IMR-90 (cell line): ENCODE data around the gene COX17. TPM values are rescaled to one million over a fixed set of nuclear protein-coding genes. Genes with fewer than 3 reads are reported as not detected.

Source experiments
- ATAC-seq: fragments of 200-7000 bp; cut with Tn5 transposase; 2 replicates; pipeline ENCODE4 v1.9.1; 2020; ENCODE audit warnings: low read depth, mild to moderate bottlenecking, moderate library complexity
- BruUV-seq: library from RNA; stranded (reverse); fragments of 400-500 nt; replicated peaks from 2 replicates; lab custom pipeline; 2021; lab: Mats Ljungman, UMichigan
- CTCF ChIA-PET: fragments of 300-600 bp; formaldehyde crosslinking; extraction: SDS; loops from one replicate; lab custom pipeline; 2021; ENCODE audit warnings: antibody characterized with exemption; lab: Yijun Ruan, JAX
- POLR2A ChIA-PET: fragments of 300-600 bp; sonication (Branson Sonifier 250); formaldehyde crosslinking; loops from one replicate; lab custom pipeline; 2022; ENCODE audit warnings: antibody characterized with exemption; ENCODE audit not compliant: unreplicated experiment; lab: Charles Lee
- DNase-seq: peaks from one replicate; pipeline ENCODE4 v3.0.0; 2013
- H2AFZ ChIP-seq: replicated peaks from 2 replicates; pipeline ENCODE3; 2013; ENCODE audit warnings: low read length, mild to moderate bottlenecking; ENCODE audit not compliant: poor library complexity
- H2AK5ac ChIP-seq: 2 replicates; pipeline ENCODE4 v1.6.1; 2013; ENCODE audit warnings: low read depth, low read length, inconsistent platforms
- H2AK9ac ChIP-seq: replicated peaks from 2 replicates; pipeline ENCODE3; 2013; ENCODE audit warnings: mild to moderate bottlenecking, low read depth, low read length, moderate library complexity; ENCODE audit not compliant: poor library complexity
- H2BK120ac ChIP-seq: 2 replicates; pipeline ENCODE4 v1.6.1; 2013; ENCODE audit warnings: low read depth, low read length, inconsistent platforms
- H2BK15ac ChIP-seq: 3 replicates; pipeline ENCODE4 v1.6.1; 2013; ENCODE audit warnings: low read depth, low read length, inconsistent platforms
- H2BK20ac ChIP-seq: 2 replicates; pipeline ENCODE4 v1.6.1; 2013; ENCODE audit warnings: low read depth, mild to moderate bottlenecking, inconsistent platforms, low read length, moderate library complexity
- H2BK5ac ChIP-seq: 2 replicates; pipeline ENCODE4 v1.6.1; 2013; ENCODE audit warnings: mild to moderate bottlenecking, low read depth, low read length, inconsistent platforms; ENCODE audit not compliant: poor library complexity, severe bottlenecking
- H3K14ac ChIP-seq: replicated peaks from 2 replicates; pipeline ENCODE4 v1.6.1; 2013; ENCODE audit warnings: low read depth, low read length, inconsistent platforms
- H3K18ac ChIP-seq: 2 replicates; pipeline ENCODE4 v1.6.1; 2013; ENCODE audit warnings: low read depth, low read length, control low read depth
- H3K23ac ChIP-seq: 2 replicates; pipeline ENCODE4 v1.6.1; 2013; ENCODE audit warnings: low read depth, low read length, inconsistent platforms
- H3K27ac ChIP-seq: 2 replicates; pipeline ENCODE4 v1.5.1; 2013; ENCODE audit warnings: mild to moderate bottlenecking, control low read depth, low read length; ENCODE audit not compliant: insufficient read depth
- H3K27me3 ChIP-seq: 2 replicates; pipeline ENCODE4 v1.6.1; 2013; ENCODE audit warnings: low read length; ENCODE audit not compliant: control insufficient read depth, insufficient read depth
- H3K36me3 ChIP-seq: 2 replicates; pipeline ENCODE4 v1.6.1; 2013; ENCODE audit warnings: low read length, mixed read lengths; ENCODE audit not compliant: control insufficient read depth, insufficient read depth
- H3K4ac ChIP-seq: 2 replicates; pipeline ENCODE4 v1.6.1; 2013; ENCODE audit warnings: low read depth, low read length, inconsistent platforms
- H3K4me1 ChIP-seq: 2 replicates; pipeline ENCODE4 v1.6.1; 2013; ENCODE audit warnings: low read length, mixed read lengths; ENCODE audit not compliant: control insufficient read depth, insufficient read depth
- H3K4me2 ChIP-seq: 2 replicates; pipeline ENCODE4 v1.6.1; 2013; ENCODE audit warnings: low read depth, mild to moderate bottlenecking, control low read depth, low read length, moderate library complexity
- H3K4me3 ChIP-seq: 2 replicates; pipeline ENCODE4 v1.5.1; 2013; ENCODE audit warnings: low read depth, mild to moderate bottlenecking, control low read depth, low read length, moderate library complexity; ENCODE audit not compliant: insufficient read depth
- H3K56ac ChIP-seq: 2 replicates; pipeline ENCODE4 v1.6.1; 2013; ENCODE audit warnings: low read length, inconsistent platforms; ENCODE audit not compliant: insufficient read depth; ENCODE audit errors: extremely low read depth
- H3K79me1 ChIP-seq, 2 experiments: 2 replicates each; pipeline ENCODE4 v1.6.1; 2013; ENCODE audit warnings: low read length in 2 of 2, inconsistent platforms in 1 of 2, low read depth in 1 of 2
- H3K9ac ChIP-seq: 2 replicates; pipeline ENCODE4 v1.6.1; 2013; ENCODE audit warnings: low read depth, low read length, control low read depth
- H3K9me1 ChIP-seq: 2 replicates; pipeline ENCODE4 v1.6.1; 2013; ENCODE audit warnings: low read length, inconsistent platforms; ENCODE audit not compliant: insufficient read depth
- H3K9me3 ChIP-seq: 2 replicates; pipeline ENCODE4 v1.6.1; 2013; ENCODE audit warnings: low read length; ENCODE audit not compliant: control insufficient read depth, insufficient read depth
- H4K20me1 ChIP-seq: 2 replicates; pipeline ENCODE4 v1.6.1; 2013; ENCODE audit warnings: low read length, inconsistent platforms; ENCODE audit not compliant: insufficient read depth
- H4K5ac ChIP-seq: 2 replicates; pipeline ENCODE4 v1.6.1; 2013; ENCODE audit warnings: mild to moderate bottlenecking, low read depth, low read length, control low read depth
- H4K8ac ChIP-seq, 2 experiments: 2 replicates each; pipeline ENCODE4 v1.6.1; 2013; ENCODE audit warnings: low read depth in 2 of 2, low read length in 2 of 2, control low read depth in 1 of 2, inconsistent platforms in 1 of 2
- H4K91ac ChIP-seq: 2 replicates; pipeline ENCODE4 v1.6.1; 2013; ENCODE audit warnings: low read depth, low read length, inconsistent platforms; ENCODE audit not compliant: insufficient read depth
- CTCF ChIP-seq: conservative IDR thresholded peaks from 2 replicates; pipeline ENCODE4 v1.5.1; 2012; ENCODE audit warnings: mild to moderate bottlenecking, low read depth, low read length, improper control_type of control experiment
- MAZ ChIP-seq: IDR thresholded peaks from 2 replicates; pipeline ENCODE4 v1.6.1; 2012; ENCODE audit warnings: low read depth, mild to moderate bottlenecking, low read length, improper control_type of control experiment, moderate library complexity, borderline replicate concordance
- MXI1 ChIP-seq: IDR thresholded peaks from 2 replicates; pipeline ENCODE4 v1.6.1; 2012; ENCODE audit warnings: low read depth, mild to moderate bottlenecking, low read length, moderate library complexity, borderline replicate concordance
- POLR2A ChIP-seq: IDR thresholded peaks from 2 replicates; pipeline ENCODE4 v1.6.1; 2012; ENCODE audit warnings: mild to moderate bottlenecking, low read depth, low read length
- RFX5 ChIP-seq: IDR thresholded peaks from 2 replicates; pipeline ENCODE4 v1.8.0; 2012; ENCODE audit warnings: low read depth, mild to moderate bottlenecking, low read length, moderate library complexity
- WGBS, 2 experiments: methylation state at CpG; one replicate each; pipeline versions ENCODE4 v1.1.5 to v1.1.7; 2013; ENCODE audit warnings: missing lambda C conversion rate in 2 of 2; ENCODE audit not compliant: insufficient read length in 1 of 2; ENCODE audit errors: extremely low coverage in 2 of 2; 5-methylcytosine and 5-hydroxymethylcytosine counted together
- dilution Hi-C: fragments of 300-500 bp; cut with HindIII; formaldehyde crosslinking; loops from one replicate; pipeline ENCODE4 v1.14.3; 2018; ENCODE audit warnings: low sequenced_read_pairs; ENCODE audit not compliant: unreplicated experiment
- in situ Hi-C: fragments of 300-500 bp; cut with MboI; formaldehyde crosslinking; loops from 3 replicates; pipeline ENCODE4 v1.14.3; 2019; ENCODE audit warnings: low sequenced_read_pairs, inconsistent platforms, mixed read lengths
- intact Hi-C: fragments of 100-400 bp; cut with micrococcal nuclease; formaldehyde crosslinking; loops from 2 replicates; pipeline ENCODE4 v1.10.0; 2022
- polyA plus RNA-seq, 3 experiments: library from polyadenylated mRNA; depleted of rRNA; stranded (reverse); fragments of >200 nt; gene quantifications; 2 replicates each; pipeline ENCODE4 v1.2.3, GENCODE V29; 2012; ENCODE audit warnings: low replicate concordance in 1 of 3
- total RNA-seq: library from RNA; depleted of rRNA; stranded (reverse); fragments of >200 nt; gene quantifications from 2 replicates; pipeline ENCODE4 v1.2.3, GENCODE V29; 2012

The COX17 gene
- total and polyA plus RNA-seq, 2 of the 4 experiments (the other 2 are of a cell fraction), result 2.0 to 24.5 TPM

GRCh38 chr3:119625451-119626153 is 51.6 kb downstream of the COX17 start:
- Histone ChIP-seq H3K79me1 (no peaks in the 10 kb centered on the region), H3K18ac (no peak overlapping the region), H3K4me3 (no peak overlapping the region), H3K9me3 (no peaks in the 10 kb centered on the region; the same call in 1 of the 2 replicates), H2BK5ac (no peak overlapping the region), H3K4me2 (no peak overlapping the region), H3K23ac (no peak overlapping the region), H2AFZ (no peak overlapping the region), H2AK9ac (no peak overlapping the region), H3K27me3 (peaks cover 10% of the 10 kb centered on the region; the same call in 1 of the 2 replicates), H3K4me1 (peaks cover 5% of the 10 kb centered on the region), H2AK5ac (no peak overlapping the region), H3K36me3 (no peaks in the 10 kb centered on the region), H2BK120ac (no peak overlapping the region), H2BK20ac (no peak overlapping the region), H4K5ac (no peak overlapping the region), H3K56ac (no peak overlapping the region), H2BK15ac (no peak overlapping the region), H3K14ac (no peak overlapping the region), H3K9me1 (no peaks in the 10 kb centered on the region), H3K9ac (no peak overlapping the region), H4K8ac (no peak overlapping the region), H4K20me1 (no peaks in the 10 kb centered on the region), H3K27ac (no peak overlapping the region), H3K4ac (no peak overlapping the region), H4K91ac (no peak overlapping the region)
- intact Hi-C loops, result no loop called here
- BruUV-seq, result no TSS peak
- in situ Hi-C loops, result no loop called here
- no peak for TF ChIP-seq MXI1
- no peak for TF ChIP-seq POLR2A
- no peak for TF ChIP-seq CTCF
- TF ChIP-seq MAZ, result no peak
- no peak for TF ChIP-seq RFX5
- no peak for DNase-seq
- no peak for ATAC-seq
- ChIA-PET POLR2A (no interaction called here), CTCF (interaction anchor here (0.9 kb wide), 1 partner anchor 93 kb away, joined by 5 read pairs; no protein-coding TSS in a partner anchor)
- WGBS, 2 experiments, result 54% methylated on average over 4 of the region's 8 CpGs; no CpG with 5 or more reads in 1 of the 2 experiments
- dilution Hi-C loops, result no loop called here
